ENCODE data around the gene PTPRD.
A peak's percentile ranks its signal among the peaks of the same experiment; 100 is the strongest.

Gene PTPRD

GRCh38 chr9:8859416-8859815 lies 1753.4 kb downstream of the PTPRD start:
- H3K4me3 ChIP-seq (ENCODE audit: low read depth, low read length) = no peak overlapping the region
- no peak for DNase-seq (ENCODE audit: low read depth)
- TF ChIP-seq, protein P1, sequence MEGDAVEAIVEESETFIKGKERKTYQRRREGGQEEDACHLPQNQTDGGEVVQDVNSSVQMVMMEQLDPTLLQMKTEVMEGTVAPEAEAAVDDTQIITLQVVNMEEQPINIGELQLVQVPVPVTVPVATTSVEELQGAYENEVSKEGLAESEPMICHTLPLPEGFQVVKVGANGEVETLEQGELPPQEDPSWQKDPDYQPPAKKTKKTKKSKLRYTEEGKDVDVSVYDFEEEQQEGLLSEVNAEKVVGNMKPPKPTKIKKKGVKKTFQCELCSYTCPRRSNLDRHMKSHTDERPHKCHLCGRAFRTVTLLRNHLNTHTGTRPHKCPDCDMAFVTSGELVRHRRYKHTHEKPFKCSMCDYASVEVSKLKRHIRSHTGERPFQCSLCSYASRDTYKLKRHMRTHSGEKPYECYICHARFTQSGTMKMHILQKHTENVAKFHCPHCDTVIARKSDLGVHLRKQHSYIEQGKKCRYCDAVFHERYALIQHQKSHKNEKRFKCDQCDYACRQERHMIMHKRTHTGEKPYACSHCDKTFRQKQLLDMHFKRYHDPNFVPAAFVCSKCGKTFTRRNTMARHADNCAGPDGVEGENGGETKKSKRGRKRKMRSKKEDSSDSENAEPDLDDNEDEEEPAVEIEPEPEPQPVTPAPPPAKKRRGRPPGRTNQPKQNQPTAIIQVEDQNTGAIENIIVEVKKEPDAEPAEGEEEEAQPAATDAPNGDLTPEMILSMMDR (conservative IDR thresholded peaks at IDR 0.05; ENCODE audit: low read depth, low read length) = no peak

GRCh38 chr9:8858596-8859161 lies 1754.1 kb downstream of the PTPRD start:
- TF ChIP-seq, protein P1 (conservative IDR thresholded peaks at IDR 0.05; ENCODE audit: low read depth, low read length) = no peak
- peak overlapping the region; percentile 5 for H3K4me3 ChIP-seq (ENCODE audit: low read depth, low read length)
- DNase-seq (ENCODE audit: low read depth) = no peak

DNA sequence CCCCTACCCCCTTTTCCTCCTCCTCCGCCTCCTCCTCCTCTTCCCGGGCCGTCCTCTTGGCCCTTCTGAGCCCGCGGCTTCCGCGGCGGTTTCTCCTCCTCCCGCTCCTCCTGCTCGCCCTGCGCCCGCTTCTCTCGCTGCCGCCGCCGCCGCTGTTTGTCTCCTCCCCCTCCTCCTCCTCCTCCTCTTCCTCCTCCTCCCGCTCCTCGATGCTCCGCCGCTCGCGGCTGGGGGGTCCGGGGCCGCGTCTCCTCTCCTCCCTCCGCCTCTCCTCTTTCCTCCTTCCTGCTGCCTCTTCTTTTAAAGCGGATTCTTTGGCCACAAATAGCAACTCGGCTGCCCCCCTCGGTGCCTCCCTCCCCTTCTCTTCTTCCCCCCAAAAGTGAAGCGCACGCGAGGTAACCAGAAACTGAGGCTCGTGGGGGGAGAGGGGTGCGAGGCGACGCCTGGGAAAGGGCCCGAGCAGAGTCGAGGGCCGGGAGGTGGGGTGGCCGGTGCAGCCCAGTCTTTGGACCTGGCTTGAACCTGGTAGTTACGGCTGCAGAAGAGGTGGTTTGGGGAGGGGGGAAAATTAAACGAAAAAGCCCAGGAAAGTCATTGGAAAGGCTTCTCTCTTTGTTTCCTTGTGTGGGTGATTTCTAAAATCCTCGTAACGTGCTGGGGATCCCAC lies 1754.7 kb downstream of the PTPRD start:
- TF ChIP-seq, protein P1 (conservative IDR thresholded peaks at IDR 0.05; ENCODE audit: low read depth, low read length) = no peak
- peak overlapping the region; percentile 50 for H3K4me3 ChIP-seq (ENCODE audit: low read depth, low read length)
- peak; percentile 8 for DNase-seq (ENCODE audit: low read depth)

- H3K4me3 ChIP-seq (ENCODE audit: low read depth, low read length) = peak overlapping the region; percentile 50
- TF ChIP-seq, protein P1 (conservative IDR thresholded peaks at IDR 0.05; ENCODE audit: low read depth, low read length) = no peak
- no peak for DNase-seq (ENCODE audit: low read depth)
These were observed 1755.5 kb downstream of the PTPRD start for GRCh38 chr9:8857068-8857925.

GRCh38 chr9:8856396-8857067 lies 1756.3 kb downstream of the PTPRD start:
- H3K4me3 ChIP-seq (ENCODE audit: low read depth, low read length) = no peak overlapping the region
- no peak for DNase-seq (ENCODE audit: low read depth)
- TF ChIP-seq, protein P1 (conservative IDR thresholded peaks at IDR 0.05; ENCODE audit: low read depth, low read length) = no peak

DNA sequence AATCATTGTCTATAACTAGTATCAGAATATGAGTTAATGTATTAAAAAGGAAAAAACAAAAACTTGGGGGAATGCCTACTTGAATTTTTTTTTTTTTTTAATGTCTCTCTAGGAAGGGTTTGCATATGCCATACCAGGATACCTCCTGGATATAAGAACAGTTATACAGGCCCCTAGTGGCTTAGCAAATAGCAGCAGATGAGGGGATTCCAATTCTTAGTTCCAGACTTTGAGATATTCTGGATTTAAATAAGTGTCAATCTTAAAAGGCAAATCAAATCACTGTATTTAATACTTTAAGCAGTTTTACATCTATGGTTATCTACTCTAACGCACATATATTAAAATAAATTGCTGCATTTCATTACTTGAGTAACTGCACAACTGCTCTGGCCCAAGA lies 1757.8 kb downstream of the PTPRD start:
- TF ChIP-seq, protein P1 (conservative IDR thresholded peaks at IDR 0.05; ENCODE audit: low read depth, low read length) = peak; percentile 48
- no peak overlapping the region for H3K4me3 ChIP-seq (ENCODE audit: low read depth, low read length)
- DNase-seq (ENCODE audit: low read depth) = peak; percentile 34

Data from choroid plexus epithelial cell (primary cell).